ENCODE data around the gene SLC38A10. TPM values are rescaled to one million over a fixed set of nuclear protein-coding genes. Genes with fewer than 3 reads are reported as not detected.

Gene SLC38A10
- total RNA-seq, 2 experiments from 2014 or later, result 56.0 to 147 TPM

DNA sequence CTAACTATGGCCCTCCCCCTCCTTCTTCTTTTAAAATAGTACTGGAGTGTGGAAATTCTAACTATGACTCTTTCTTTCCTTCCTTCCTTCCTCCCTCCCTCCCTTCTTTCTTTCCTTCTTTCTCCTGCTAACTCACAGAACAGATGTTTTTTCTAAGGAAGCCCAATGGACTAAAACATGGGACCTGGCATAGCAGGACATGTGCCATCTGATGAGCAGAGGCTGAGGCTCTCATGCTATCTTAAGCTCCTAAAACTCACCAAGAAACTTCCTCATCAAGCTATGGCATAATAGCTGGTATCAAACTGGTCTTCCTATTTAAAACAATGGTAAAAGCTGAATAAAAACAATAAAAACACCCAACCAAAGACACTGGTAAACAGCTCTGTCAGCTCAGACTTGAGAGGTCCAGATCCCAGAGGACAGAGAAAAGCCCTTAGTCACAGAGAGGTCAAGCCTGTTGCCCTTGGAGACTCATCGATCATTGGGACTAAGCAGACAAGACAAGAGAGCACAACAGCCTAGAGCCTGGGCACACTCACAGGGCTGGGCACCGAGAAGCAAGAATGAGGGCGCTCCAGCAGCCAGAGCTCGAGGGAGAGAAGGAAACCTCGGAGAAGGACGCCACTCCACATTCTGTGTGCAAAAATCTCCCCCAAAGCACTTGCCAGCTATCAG lies 27.6 kb downstream of the SLC38A10 start:
- H3K4me3 ChIP-seq (ENCODE audit: low read depth, low read length, poor library complexity, severe bottlenecking), result no peak overlapping the region
- H3K36me3 ChIP-seq (ENCODE audit: insufficient read depth, low read length), result peaks cover 48% of the 10 kb centered on the region
- ChIA-PET POLR2A (no interaction called here), CTCF (ENCODE audit: unreplicated experiment) (no interaction called here)
- intact Hi-C loops (cut with micrococcal nuclease; ENCODE audit: unreplicated experiment), result no loop called here
- H3K79me2 ChIP-seq (ENCODE audit: insufficient read depth, low read depth, low read length), result no peaks in the 10 kb centered on the region
- DNase-seq (ENCODE audit: low spot score), result no peak
- H2AFZ ChIP-seq (ENCODE audit: low read length), result no peak overlapping the region
- BruUV-seq (replicated peaks), result no TSS peak
- H3K4me1 ChIP-seq (ENCODE audit: insufficient read depth, low read length, poor library complexity, severe bottlenecking), result no peaks in the 10 kb centered on the region
- H4K20me1 ChIP-seq (ENCODE audit: insufficient read depth, low read length), result no peaks in the 10 kb centered on the region
- H3K4me2 ChIP-seq (ENCODE audit: low read length), result no peak overlapping the region
- no peak overlapping the region for H3K27ac ChIP-seq (ENCODE audit: low read depth, low read length, poor library complexity, severe bottlenecking)
- H3K9me3 ChIP-seq (ENCODE audit: low read length), result no peaks in the 10 kb centered on the region
- TF ChIP-seq, protein P1, sequence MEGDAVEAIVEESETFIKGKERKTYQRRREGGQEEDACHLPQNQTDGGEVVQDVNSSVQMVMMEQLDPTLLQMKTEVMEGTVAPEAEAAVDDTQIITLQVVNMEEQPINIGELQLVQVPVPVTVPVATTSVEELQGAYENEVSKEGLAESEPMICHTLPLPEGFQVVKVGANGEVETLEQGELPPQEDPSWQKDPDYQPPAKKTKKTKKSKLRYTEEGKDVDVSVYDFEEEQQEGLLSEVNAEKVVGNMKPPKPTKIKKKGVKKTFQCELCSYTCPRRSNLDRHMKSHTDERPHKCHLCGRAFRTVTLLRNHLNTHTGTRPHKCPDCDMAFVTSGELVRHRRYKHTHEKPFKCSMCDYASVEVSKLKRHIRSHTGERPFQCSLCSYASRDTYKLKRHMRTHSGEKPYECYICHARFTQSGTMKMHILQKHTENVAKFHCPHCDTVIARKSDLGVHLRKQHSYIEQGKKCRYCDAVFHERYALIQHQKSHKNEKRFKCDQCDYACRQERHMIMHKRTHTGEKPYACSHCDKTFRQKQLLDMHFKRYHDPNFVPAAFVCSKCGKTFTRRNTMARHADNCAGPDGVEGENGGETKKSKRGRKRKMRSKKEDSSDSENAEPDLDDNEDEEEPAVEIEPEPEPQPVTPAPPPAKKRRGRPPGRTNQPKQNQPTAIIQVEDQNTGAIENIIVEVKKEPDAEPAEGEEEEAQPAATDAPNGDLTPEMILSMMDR (conservative IDR thresholded peaks at IDR 0.05; ENCODE audit: low read length), result no peak
- no peak for TF ChIP-seq EZH2phosphoT487 (IDR thresholded peaks at IDR 0.05; ENCODE audit: borderline replicate concordance, low read depth, low read length)
- H3K9me2 ChIP-seq (ENCODE audit: insufficient read depth, low read length), result no peaks in the 10 kb centered on the region

DNA sequence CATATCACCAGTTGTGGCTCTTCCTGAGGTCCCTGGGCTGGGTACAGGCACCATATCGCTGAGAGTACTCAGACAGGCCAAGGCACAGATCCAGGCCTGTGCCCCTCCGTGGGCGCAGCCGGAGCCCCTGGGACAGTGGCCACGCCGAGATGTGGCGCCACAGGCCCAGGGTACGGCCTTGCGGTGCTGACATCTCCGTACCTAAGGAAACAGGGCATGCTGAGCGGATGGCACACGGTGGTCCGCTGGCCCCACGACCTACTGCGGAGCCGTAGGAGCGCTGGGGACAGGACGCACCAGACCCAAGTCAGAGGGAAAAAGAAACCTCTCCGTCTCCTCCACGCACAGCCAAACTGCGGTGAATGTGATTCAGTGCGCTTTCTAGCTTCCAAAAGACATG lies 29.5 kb downstream of the SLC38A10 start:
- ChIA-PET CTCF (ENCODE audit: unreplicated experiment) (no interaction called here), POLR2A (no interaction called here)
- Histone ChIP-seq H2AFZ (ENCODE audit: low read length) (no peak overlapping the region), H3K27ac (ENCODE audit: low read depth, low read length, poor library complexity, severe bottlenecking) (no peak overlapping the region), H4K20me1 (ENCODE audit: insufficient read depth, low read length) (no peaks in the 10 kb centered on the region), H3K9me3 (ENCODE audit: low read length) (no peaks in the 10 kb centered on the region), H3K4me2 (ENCODE audit: low read length) (no peak overlapping the region), H3K4me1 (ENCODE audit: insufficient read depth, low read length, poor library complexity, severe bottlenecking) (no peaks in the 10 kb centered on the region), H3K9me2 (ENCODE audit: insufficient read depth, low read length) (no peaks in the 10 kb centered on the region), H3K79me2 (ENCODE audit: insufficient read depth, low read depth, low read length) (no peaks in the 10 kb centered on the region), H3K36me3 (ENCODE audit: insufficient read depth, low read length) (peaks cover 37% of the 10 kb centered on the region), H3K4me3 (ENCODE audit: low read depth, low read length, poor library complexity, severe bottlenecking) (no peak overlapping the region)
- TF ChIP-seq, protein P1 (conservative IDR thresholded peaks at IDR 0.05; ENCODE audit: low read length), result no peak
- TF ChIP-seq EZH2phosphoT487 (IDR thresholded peaks at IDR 0.05; ENCODE audit: borderline replicate concordance, low read depth, low read length), result no peak
- intact Hi-C loops (cut with micrococcal nuclease; ENCODE audit: unreplicated experiment), result no loop called here
- BruUV-seq (replicated peaks), result no TSS peak
- no peak for DNase-seq (ENCODE audit: low spot score)

DNA sequence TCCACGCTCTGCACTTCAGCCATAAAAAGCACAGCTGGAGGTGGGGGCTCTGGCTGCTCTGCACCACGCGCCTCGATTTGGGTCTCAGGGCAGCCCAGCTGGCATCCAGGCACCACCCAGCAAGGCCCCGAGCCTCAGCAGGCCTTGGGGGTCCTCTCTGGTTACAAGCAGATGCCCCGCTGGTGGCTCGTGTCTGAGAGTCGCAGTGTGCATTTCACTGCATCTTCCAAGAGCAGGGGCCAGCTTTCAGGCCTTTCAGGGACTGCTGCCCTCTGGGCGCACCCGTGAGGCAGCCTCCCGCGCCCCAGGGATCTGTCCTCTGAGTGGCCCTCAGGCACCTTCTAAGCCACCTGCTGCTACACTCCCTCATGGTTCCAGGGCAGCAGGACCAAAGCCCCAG lies 30.5 kb downstream of the SLC38A10 start:
- intact Hi-C loops (cut with micrococcal nuclease; ENCODE audit: unreplicated experiment), result no loop called here
- CTCF ChIA-PET (ENCODE audit: unreplicated experiment), result no interaction called here
- no peaks in the 10 kb centered on the region for H3K9me3 ChIP-seq (ENCODE audit: low read length)

More for the DNA sequence above, 30.5 kb downstream of the SLC38A10 start:
- Histone ChIP-seq H3K27ac (ENCODE audit: low read depth, low read length, poor library complexity, severe bottlenecking) (no peak overlapping the region), H3K79me2 (ENCODE audit: insufficient read depth, low read depth, low read length) (no peaks in the 10 kb centered on the region), H2AFZ (ENCODE audit: low read length) (no peak overlapping the region), H4K20me1 (ENCODE audit: insufficient read depth, low read length) (no peaks in the 10 kb centered on the region), H3K4me1 (ENCODE audit: insufficient read depth, low read length, poor library complexity, severe bottlenecking) (no peaks in the 10 kb centered on the region), H3K9me2 (ENCODE audit: insufficient read depth, low read length) (no peaks in the 10 kb centered on the region), H3K4me3 (ENCODE audit: low read depth, low read length, poor library complexity, severe bottlenecking) (no peak overlapping the region), H3K4me2 (ENCODE audit: low read length) (no peak overlapping the region), H3K36me3 (ENCODE audit: insufficient read depth, low read length) (peaks cover 36% of the 10 kb centered on the region)
- no TSS peak for BruUV-seq (replicated peaks)
- TF ChIP-seq EZH2phosphoT487 (IDR thresholded peaks at IDR 0.05; ENCODE audit: borderline replicate concordance, low read depth, low read length), result no peak
- TF ChIP-seq, protein P1 (conservative IDR thresholded peaks at IDR 0.05; ENCODE audit: low read length), result no peak
- POLR2A ChIA-PET, result no interaction called here
- DNase-seq (ENCODE audit: low spot score), result no peak

All from OCI-LY7 (cell line).